Ovary (tissue), 9 donors: Measurements from ENCODE around the gene LARGE1. TPM values are rescaled to one million over a fixed set of nuclear protein-coding genes. Genes with fewer than 3 reads are reported as not detected.

Experiments
- DNase-seq, 5 donors: peaks; one replicate each; pipeline ENCODE4 v3.0.0-alpha.2; 2019 to 2020
- H3K27ac ChIP-seq, 2 donors: fragments of 200-600 bp; one replicate each; pipeline versions ENCODE4 v1.5.1 to v1.8.0; 2019 to 2022
- H3K27me3 ChIP-seq: fragments of 200-600 bp; one replicate; pipeline ENCODE4 v1.8.0; 2022
- H3K36me3 ChIP-seq: fragments of 200-600 bp; sonication (generic); one replicate; pipeline ENCODE4 v1.5.1; 2019
- H3K4me1 ChIP-seq: one replicate; pipeline ENCODE4 v1.8.1; 2013; ENCODE audit warnings: mild to moderate bottlenecking, moderate library complexity; ENCODE audit not compliant: insufficient read depth
- H3K4me3 ChIP-seq: fragments of 200-600 bp; sonication (generic); one replicate; pipeline ENCODE4 v1.5.1; 2017
- H3K9me3 ChIP-seq, 2 donors: fragments of 200-600 bp in 1 of 2; sonication (generic) in 1 of 2; one replicate each; pipeline versions ENCODE4 v1.5.1 to v1.8.1; 2013 to 2019; ENCODE audit warnings: mild to moderate bottlenecking in 1 of 2, moderate library complexity in 1 of 2
- CTCF ChIP-seq, 3 donors: fragments of 450-650 bp in 2 of 3; fragments of 200-600 bp in 1 of 3; IDR thresholded peaks; one replicate each; pipeline versions ENCODE4 v1.5.1 to v1.8.0; 2016 to 2022; ENCODE audit warnings: antibody characterized with exemption in 3 of 3, mild to moderate bottlenecking in 1 of 3
- EP300 ChIP-seq: sonication (generic); formaldehyde crosslinking; IDR thresholded peaks from one replicate; pipeline ENCODE4 v1.6.1; 2017; ENCODE audit warnings: antibody characterized with exemption
- POLR2A ChIP-seq: fragments of 450-650 bp; IDR thresholded peaks from one replicate; pipeline ENCODE4 v1.6.1; 2017; ENCODE audit warnings: antibody characterized with exemption, mild to moderate bottlenecking, moderate library complexity
- WGBS, 3 donors: extraction: QIAGEN DNeasy Blood & Tissue Kit in 1 of 3; methylation state at CpG; one replicate each; pipeline versions ENCODE4 v1.1.5 to v1.1.7; 2013 to 2017; 5-methylcytosine and 5-hydroxymethylcytosine counted together
- intact Hi-C, 4 donors: fragments of 100-400 bp; cut with DNase I; formaldehyde crosslinking; loops; one replicate each; pipeline versions ENCODE4 v1.11.0 to v1.15.1; 2022 to 2023
- polyA plus RNA-seq, 2 donors: library from polyadenylated mRNA; stranded (reverse); fragments of 200-250 nt in 1 of 2; fragments of 350-450 nt in 1 of 2; fragmentation: Illumina TruSeq in 1 of 2; extraction: RNeasy Lipid Tissue Mini Kit (QIAGEN cat#74804) in 1 of 2; gene quantifications; one replicate each; pipeline ENCODE4 v1.2.3, GENCODE V29; 2013 to 2014
- total RNA-seq, 7 donors: library from RNA; depleted of rRNA in 2 of 7; stranded (reverse); fragments of >200 nt in 2 of 7; fragmentation: NEBNext Ultra II Directional in 3 of 7; extraction: Animal tissue kit (Norgen Biotek cat#: 25700) in 3 of 7; gene quantifications; one replicate each; pipeline versions ENCODE4 v1.1.0 to v1.2.4, GENCODE V29; 2016 to 2023
- donor health status: DM: no; HTN: no; CAD: no; lungs with moderate emphysema.
- donor health status: DM: no; HTN: no; CAD: no.
- donor health status: Bipolar disorder and iron deficiency.
- donor health status: DM: yes; HTN: yes; CAD: no.
- donor health status: DM: no; HTN: no; CAD: no.
- donor health status: DM: yes; HTN: yes; CAD: no.

LARGE1 gene
- total and polyA plus RNA-seq, 9 donors: 13.4 to 67.6 (median 36.8) TPM

- Histone ChIP-seq H3K4me1 (peaks cover 9% of the 10 kb centered on the region), H3K27ac (no peak overlapping the region), H3K27me3 (no peaks in the 10 kb centered on the region), H3K36me3 (no peaks in the 10 kb centered on the region), H3K9me3 (no peaks in the 10 kb centered on the region), H3K4me3 (no peak overlapping the region)
- intact Hi-C loops: loop anchor here in 1 of 4 donors (10.0 kb wide), 1 partner anchor 272 kb away; the partner anchor contains the start of gene LARGE1
- no peak for DNase-seq
- 56 to 82% (median 66%) methylated on average over 5 of the region's 5 CpGs for WGBS, 3 donors
- TF ChIP-seq POLR2A (no peak), CTCF (IDR thresholded peaks at IDR 0.05) (no peak), EP300 (no peak)
Measured at GRCh38 chr22:33652615-33653014, 267.7 kb downstream of the LARGE1 start.

- Histone ChIP-seq H3K9me3 (no peaks in the 10 kb centered on the region), H3K36me3 (no peaks in the 10 kb centered on the region), H3K4me3 (no peak overlapping the region), H3K27ac (no peak overlapping the region), H3K27me3 (no peaks in the 10 kb centered on the region), H3K4me1 (peaks cover 1% of the 10 kb centered on the region)
- intact Hi-C loops: loop anchor here in 1 of 4 donors (10.0 kb wide), 1 partner anchor 275 kb away; the partner anchor contains the start of gene LARGE1
- no peak for TF ChIP-seq CTCF (IDR thresholded peaks at IDR 0.05)
- TF ChIP-seq EP300: no peak
- no peak for TF ChIP-seq POLR2A
- WGBS, 3 donors: 83 to 99% (median 85%) methylated on average over 22 of the region's 22 CpGs
- DNase-seq: no peak
Measured at GRCh38 chr22:33650244-33650643, 270.0 kb downstream of the LARGE1 start.

GRCh38 chr22:33648478-33648877 lies 271.8 kb downstream of the LARGE1 start:
- Histone ChIP-seq H3K4me3 (no peak overlapping the region), H3K9me3 (no peaks in the 10 kb centered on the region), H3K27me3 (no peaks in the 10 kb centered on the region), H3K27ac (no peak overlapping the region), H3K36me3 (no peaks in the 10 kb centered on the region), H3K4me1 (peaks cover 1% of the 10 kb centered on the region)
- no peak for DNase-seq
- intact Hi-C loops: no loop called here
- TF ChIP-seq CTCF (IDR thresholded peaks at IDR 0.05) (no peak), EP300 (no peak), POLR2A (no peak)
- 79 to 85% (median 80%) methylated on average over 3 of the region's 3 CpGs for WGBS, 3 donors

GRCh38 chr22:33640900-33641299 lies 279.4 kb downstream of the LARGE1 start:
- Histone ChIP-seq H3K4me1 (no peaks in the 10 kb centered on the region), H3K4me3 (no peak overlapping the region), H3K27ac (no peak overlapping the region), H3K27me3 (no peaks in the 10 kb centered on the region), H3K9me3 (no peaks in the 10 kb centered on the region), H3K36me3 (no peaks in the 10 kb centered on the region)
- no peak for DNase-seq
- no peak for TF ChIP-seq POLR2A
- TF ChIP-seq EP300: no peak
- no peak for TF ChIP-seq CTCF (IDR thresholded peaks at IDR 0.05)
- WGBS, 3 donors: 89 to 92% (median 91%) methylated on average over 7 of the region's 7 CpGs
- intact Hi-C loops: no loop called here
